NCI-H2227 (cell line): ENCODE data around the gene SLC35E1.

Experiments used
- DNase-seq: peaks from one replicate; lab custom pipeline; 2025; ENCODE audit not compliant: unreplicated experiment; lab: John Stamatoyannopoulos, UW

Gene SLC35E1

GRCh38 chr19:16572332-16573211 is at the start of gene SLC35E1:
Gene SLC35E1 (minus strand): TSS chr19:16572415. CDS start chr19:16572364, 51 bp downstream.
- peak; percentile 94 for DNase-seq

- DNase-seq, result no peak
These were observed 49.1 kb upstream of the SLC35E1 start for GRCh38 chr19:16621165-16621800.

DNA sequence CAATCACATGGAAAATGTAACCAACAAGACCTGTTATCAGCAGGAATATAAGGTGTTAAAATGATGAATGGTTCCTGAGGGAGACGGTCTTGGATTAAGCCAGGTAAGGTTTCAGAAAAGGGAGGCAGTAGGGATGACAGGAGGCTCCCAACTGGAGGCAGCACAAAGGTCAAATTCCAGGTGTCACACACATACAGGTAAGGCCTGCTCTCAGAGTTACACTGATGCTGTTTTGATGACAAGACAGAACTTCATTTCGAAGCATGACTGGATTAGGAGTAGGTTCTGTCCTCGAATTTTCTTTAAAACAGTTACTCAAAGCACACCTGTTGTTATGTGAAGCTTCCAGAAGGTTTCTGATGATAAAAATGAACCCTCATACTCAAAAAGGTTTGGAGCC is 48.4 kb upstream of the SLC35E1 start:
- no peak for DNase-seq

DNA sequence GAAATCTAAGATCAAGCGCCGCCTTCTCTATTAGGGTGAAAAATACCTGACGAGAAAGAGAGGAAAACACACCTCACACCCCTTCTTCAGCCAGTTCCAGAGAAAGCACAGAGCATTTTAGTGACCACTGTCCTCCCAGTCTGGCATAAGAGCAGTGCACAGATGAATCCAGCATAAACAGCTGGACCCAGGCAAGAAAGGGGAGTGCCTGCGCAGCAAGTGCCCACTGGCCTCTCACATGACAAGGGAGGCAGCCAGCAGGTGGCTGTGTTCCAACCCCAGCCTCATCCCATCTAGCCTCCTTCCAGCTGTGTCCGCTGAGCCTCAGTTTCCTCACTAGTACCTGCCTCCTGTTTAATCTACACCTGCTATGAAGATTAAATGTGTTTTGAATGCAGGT is 47.8 kb upstream of the SLC35E1 start:
- no peak for DNase-seq

- no peak for DNase-seq
These were observed 47.2 kb upstream of the SLC35E1 start for GRCh38 chr19:16619457-16619856.

DNA sequence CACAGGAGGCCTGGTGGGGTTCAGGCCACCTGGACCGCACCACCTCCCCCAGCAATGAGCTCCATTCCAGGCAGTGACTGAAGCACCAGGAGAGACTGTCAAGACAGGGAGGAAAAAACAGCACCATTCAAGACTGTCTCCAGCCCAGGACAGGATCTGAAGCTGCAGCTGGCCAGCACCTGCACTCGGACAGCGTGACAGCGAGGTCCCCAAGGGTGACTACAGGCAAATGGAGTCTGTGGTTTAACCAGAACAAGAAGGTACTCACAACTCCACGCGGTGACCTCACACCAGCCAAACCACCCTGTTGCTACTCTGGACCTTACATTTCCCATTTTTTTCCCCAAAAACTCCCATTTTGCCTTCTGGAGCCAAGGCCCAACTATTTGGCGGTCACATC is 46.0 kb upstream of the SLC35E1 start:
- DNase-seq, result no peak

GRCh38 chr19:16615808-16616207 is 43.6 kb upstream of the SLC35E1 start:
- no peak for DNase-seq

GRCh38 chr19:16614941-16615340 is 42.7 kb upstream of the SLC35E1 start:
- DNase-seq, result no peak

DNA sequence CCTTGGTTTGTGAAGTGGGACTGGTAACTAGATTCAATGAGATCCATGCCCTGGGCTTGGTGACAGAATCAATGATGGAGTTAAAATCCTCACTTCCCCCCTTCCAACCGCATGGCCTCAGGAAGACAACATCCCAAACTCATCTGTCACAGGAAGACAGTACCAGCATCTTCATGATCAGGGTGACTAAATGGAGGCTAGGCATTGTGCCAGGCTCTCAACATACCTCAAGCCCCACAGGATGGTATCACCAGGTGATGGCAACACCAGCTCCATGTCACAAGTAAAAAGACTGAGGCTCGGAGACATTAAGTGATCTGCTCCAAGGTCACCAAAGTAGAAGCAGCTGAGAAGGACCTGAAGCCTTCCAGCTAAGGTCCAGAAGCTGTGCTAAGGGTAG is 41.6 kb upstream of the SLC35E1 start:
- no peak for DNase-seq

GRCh38 chr19:16612636-16613035 is 40.4 kb upstream of the SLC35E1 start:
- DNase-seq, result no peak

DNA sequence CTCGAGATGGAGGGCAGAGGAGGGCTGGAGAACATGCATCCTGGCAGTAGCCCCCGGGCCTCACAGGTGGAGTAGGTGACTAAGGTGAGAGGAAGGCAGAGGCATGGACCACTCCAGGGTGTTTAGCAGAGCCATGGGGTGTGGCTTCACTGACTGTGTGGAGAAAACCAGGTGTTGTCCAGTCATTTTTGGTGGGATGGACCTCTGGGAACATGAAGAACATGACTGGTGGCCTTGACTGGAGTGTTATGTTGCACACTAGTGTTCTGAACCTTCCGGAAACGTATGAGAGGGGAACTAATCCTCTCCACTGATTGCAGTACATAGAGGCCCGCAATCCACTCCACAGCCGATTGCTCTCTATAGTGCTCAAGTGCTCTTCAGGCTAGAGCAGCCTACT is 38.9 kb upstream of the SLC35E1 start:
- no peak for DNase-seq

- no peak for DNase-seq
These were observed 37.4 kb upstream of the SLC35E1 start for GRCh38 chr19:16609511-16610200.

GRCh38 chr19:16608290-16608739 is 36.1 kb upstream of the SLC35E1 start:
- no peak for DNase-seq

- no peak for DNase-seq
These were observed 35.6 kb upstream of the SLC35E1 start for GRCh38 chr19:16607819-16608218.

DNA sequence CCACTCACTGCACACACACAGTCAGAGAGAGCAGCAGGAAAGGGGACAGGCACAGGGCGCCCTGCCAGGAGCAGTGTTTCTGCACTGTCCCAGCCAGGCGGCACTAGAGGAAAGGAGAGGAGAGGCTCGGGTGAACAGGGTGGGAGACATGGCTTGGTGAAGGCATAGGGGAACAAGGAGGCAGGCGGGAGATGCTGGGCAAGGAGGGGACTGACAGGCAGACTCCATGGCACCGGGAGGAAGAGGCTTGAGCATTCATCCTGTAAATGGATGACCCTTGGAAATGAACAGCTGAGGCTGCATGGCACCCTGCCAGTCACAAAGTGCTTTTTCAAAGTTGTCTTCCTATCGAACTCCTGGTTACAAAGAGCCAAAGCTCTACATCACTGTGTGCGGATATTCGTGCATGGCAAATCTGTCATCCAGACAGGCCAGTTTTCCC is 33.4 kb upstream of the SLC35E1 start:
- DNase-seq, result no peak

GRCh38 chr19:16605115-16605514 is 32.9 kb upstream of the SLC35E1 start:
- no peak for DNase-seq

- no peak for DNase-seq
These were observed 32.4 kb upstream of the SLC35E1 start for GRCh38 chr19:16604615-16605014.

- DNase-seq, result no peak
These were observed 30.9 kb upstream of the SLC35E1 start for GRCh38 chr19:16603090-16603489.

- no peak for DNase-seq
These were observed 29.3 kb upstream of the SLC35E1 start for GRCh38 chr19:16601378-16602052.

DNA sequence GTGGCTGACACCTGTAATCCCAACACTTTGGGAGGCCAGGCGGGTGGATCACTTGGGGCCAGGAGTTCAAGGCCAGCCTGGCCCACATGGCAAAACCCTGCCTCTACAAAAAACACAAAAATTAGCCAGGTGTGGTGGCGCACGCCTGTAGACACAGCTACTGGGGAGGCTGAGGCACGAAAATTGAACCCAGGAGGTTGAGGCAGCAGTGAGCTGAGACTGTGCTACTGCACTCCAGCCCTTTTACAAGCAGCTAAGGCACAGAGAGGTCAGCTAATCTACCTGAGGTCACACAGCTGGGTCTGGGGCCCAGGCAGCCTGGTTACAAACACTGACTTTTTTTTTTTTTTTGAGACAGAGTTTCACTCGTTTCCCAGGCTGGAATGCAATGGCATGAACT is 28.6 kb upstream of the SLC35E1 start:
- DNase-seq, result no peak

- DNase-seq, result no peak
These were observed 27.6 kb upstream of the SLC35E1 start for GRCh38 chr19:16599655-16600346.
